Testis (tissue), 3 donors: ENCODE measurements around the gene HTR4. TPM values are rescaled to one million over a fixed set of nuclear protein-coding genes. Genes with fewer than 3 reads are reported as not detected.

ENCODE experiments used
- DNase-seq: peaks from one replicate; pipeline ENCODE4 v3.0.0-alpha.2; 2019
- H3K27ac ChIP-seq, 2 donors: fragments of 200-600 bp; sonication (generic); one replicate each; pipeline ENCODE4 v1.5.1; 2019
- H3K27me3 ChIP-seq: fragments of 200-600 bp; sonication (generic); one replicate; pipeline ENCODE4 v1.5.1; 2019
- H3K36me3 ChIP-seq: fragments of 200-600 bp; sonication (generic); one replicate; pipeline ENCODE4 v1.5.1; 2017; ENCODE audit warnings: low read depth; ENCODE audit errors: missing control alignments
- H3K4me1 ChIP-seq: fragments of 200-600 bp; sonication (generic); one replicate; pipeline ENCODE4 v1.5.1; 2019
- H3K4me3 ChIP-seq, 2 donors: fragments of 200-600 bp; sonication (generic); one replicate each; pipeline ENCODE4 v1.5.1; 2017 to 2019
- H3K9me3 ChIP-seq: fragments of 200-600 bp; sonication (generic); one replicate; pipeline ENCODE4 v1.5.1; 2017
- CTCF ChIP-seq, 3 experiments: fragments of 450-650 bp in 2 of 3; fragments of 200-600 bp in 1 of 3; sonication (generic) in 1 of 3; IDR thresholded peaks; one replicate each; pipeline ENCODE4 v1.5.1; 2016 to 2019; ENCODE audit warnings: antibody characterized with exemption in 3 of 3, mild to moderate bottlenecking in 2 of 3, moderate library complexity in 1 of 3
- POLR2A ChIP-seq: fragments of 450-650 bp; IDR thresholded peaks from one replicate; pipeline ENCODE4 v1.6.1; 2017; ENCODE audit warnings: antibody characterized with exemption, mild to moderate bottlenecking, moderate library complexity
- WGBS, 2 donors: methylation state at CpG; one replicate each; pipeline ENCODE4 v1.1.5; 2018; 5-methylcytosine and 5-hydroxymethylcytosine counted together
- intact Hi-C: fragments of 100-400 bp; cut with DNase I; formaldehyde crosslinking; loops from one replicate; pipeline ENCODE4 v1.15.1; 2023; ENCODE audit warnings: low total_unique reads
- polyA plus RNA-seq: library from polyadenylated mRNA; stranded (reverse); fragments of 350-450 nt; fragmentation: Illumina TruSeq; extraction: RNeasy Lipid Tissue Mini Kit (QIAGEN cat#74804); gene quantifications from one replicate; pipeline ENCODE4 v1.2.3, GENCODE V29; 2014; ENCODE audit warnings: low read depth, low replicate concordance; ENCODE audit not compliant: insufficient read depth
- total RNA-seq, 2 donors: library from RNA; depleted of rRNA; stranded (reverse); fragments of >200 nt; gene quantifications; one replicate each; pipeline ENCODE4 v1.2.3, GENCODE V29; 2016

Gene HTR4
- total and polyA plus RNA-seq, 3 donors from 2014 or later, result 0.17 to 0.63 (median 0.56) TPM

DNA sequence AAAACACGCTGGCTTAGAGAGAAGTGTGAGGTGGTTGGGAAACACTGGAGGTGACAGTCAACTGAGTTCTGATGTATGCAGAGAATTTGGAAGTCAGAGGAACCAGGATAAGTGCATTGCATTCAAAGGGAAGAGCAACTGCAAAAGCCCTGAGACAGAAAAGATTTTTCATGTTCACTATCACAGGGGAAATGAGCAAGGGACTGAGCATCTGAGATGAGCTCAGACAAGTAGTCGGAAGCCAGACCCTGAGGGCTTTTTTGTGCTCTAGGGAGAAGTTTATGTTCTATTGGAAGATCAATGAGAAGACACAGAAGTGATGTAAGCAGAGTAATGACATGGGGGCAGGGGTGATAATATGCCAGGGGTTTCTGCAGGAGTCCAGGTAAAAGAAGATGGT is 97.5 kb downstream of the HTR4 start:
- no peaks in the 10 kb centered on the region for H3K36me3 ChIP-seq
- no peak for DNase-seq
- no peak overlapping the region for H3K27ac ChIP-seq
- no peak for TF ChIP-seq CTCF (IDR thresholded peaks at IDR 0.05)
- no peak for TF ChIP-seq POLR2A
- no peaks in the 10 kb centered on the region for H3K4me1 ChIP-seq
- intact Hi-C loops, result no loop called here
- 82 to 92% methylated on average over 2 of the region's 2 CpGs for WGBS, 2 donors
- no peaks in the 10 kb centered on the region for H3K9me3 ChIP-seq
- H3K4me3 ChIP-seq, result no peak overlapping the region
- no peaks in the 10 kb centered on the region for H3K27me3 ChIP-seq

- Histone ChIP-seq H3K27me3 (no peaks in the 10 kb centered on the region), H3K36me3 (no peaks in the 10 kb centered on the region), H3K4me1 (no peaks in the 10 kb centered on the region), H3K4me3 (no peak overlapping the region), H3K27ac (no peak overlapping the region), H3K9me3 (no peaks in the 10 kb centered on the region)
- TF ChIP-seq CTCF (IDR thresholded peaks at IDR 0.05) (no peak), POLR2A (no peak)
- 40 to 58% methylated on average over 2 of the region's 2 CpGs for WGBS, 2 donors
- no peak for DNase-seq
- intact Hi-C loops, result no loop called here
Measured at GRCh38 chr5:148554621-148555020, 99.7 kb downstream of the HTR4 start.

DNA sequence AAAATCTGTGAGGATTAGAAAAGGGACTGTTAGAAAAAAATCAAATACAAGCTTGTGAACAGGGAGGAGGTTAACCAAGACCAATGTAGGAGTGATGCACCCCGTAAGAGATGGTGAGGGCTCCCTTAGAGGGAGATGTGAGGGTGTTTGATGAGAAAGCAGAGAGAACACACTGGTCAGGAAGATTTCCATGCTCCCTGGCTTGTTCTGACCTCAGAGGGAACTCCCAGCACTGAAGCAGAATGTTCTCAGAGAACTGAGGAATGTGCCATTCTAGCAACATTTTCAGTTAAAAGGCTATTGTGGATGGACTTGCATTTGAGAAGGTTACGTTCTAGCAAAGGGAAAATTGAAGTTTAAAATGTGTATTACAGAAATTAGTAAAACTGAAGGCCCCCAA is 110.6 kb downstream of the HTR4 start:
- TF ChIP-seq POLR2A (no peak), CTCF (IDR thresholded peaks at IDR 0.05) (no peak)
- intact Hi-C loops, result no loop called here
- Histone ChIP-seq H3K9me3 (no peaks in the 10 kb centered on the region), H3K4me3 (no peak overlapping the region), H3K27ac (peak overlapping the region in 1 of 2 donors; percentile 62), H3K27me3 (no peaks in the 10 kb centered on the region), H3K4me1 (peaks cover 6% of the 10 kb centered on the region), H3K36me3 (no peaks in the 10 kb centered on the region)
- DNase-seq, result peak; percentile 49
- 28 to 51% methylated on average over 2 of the region's 2 CpGs for WGBS, 2 donors

GRCh38 chr5:148542812-148543211 is 111.5 kb downstream of the HTR4 start:
- no peaks in the 10 kb centered on the region for H3K36me3 ChIP-seq
- no peaks in the 10 kb centered on the region for H3K9me3 ChIP-seq
- H3K27ac ChIP-seq, result peak overlapping the region; percentile 19 to 62
- no peak overlapping the region for H3K4me3 ChIP-seq
- intact Hi-C loops, result no loop called here
- TF ChIP-seq CTCF (IDR thresholded peaks at IDR 0.05) (no peak), POLR2A (no peak)
- WGBS, 2 donors, result 94 to 96% methylated on average over 1 of the region's 1 CpG
- DNase-seq, result no peak
- peaks cover 6% of the 10 kb centered on the region for H3K4me1 ChIP-seq
- no peaks in the 10 kb centered on the region for H3K27me3 ChIP-seq

DNA sequence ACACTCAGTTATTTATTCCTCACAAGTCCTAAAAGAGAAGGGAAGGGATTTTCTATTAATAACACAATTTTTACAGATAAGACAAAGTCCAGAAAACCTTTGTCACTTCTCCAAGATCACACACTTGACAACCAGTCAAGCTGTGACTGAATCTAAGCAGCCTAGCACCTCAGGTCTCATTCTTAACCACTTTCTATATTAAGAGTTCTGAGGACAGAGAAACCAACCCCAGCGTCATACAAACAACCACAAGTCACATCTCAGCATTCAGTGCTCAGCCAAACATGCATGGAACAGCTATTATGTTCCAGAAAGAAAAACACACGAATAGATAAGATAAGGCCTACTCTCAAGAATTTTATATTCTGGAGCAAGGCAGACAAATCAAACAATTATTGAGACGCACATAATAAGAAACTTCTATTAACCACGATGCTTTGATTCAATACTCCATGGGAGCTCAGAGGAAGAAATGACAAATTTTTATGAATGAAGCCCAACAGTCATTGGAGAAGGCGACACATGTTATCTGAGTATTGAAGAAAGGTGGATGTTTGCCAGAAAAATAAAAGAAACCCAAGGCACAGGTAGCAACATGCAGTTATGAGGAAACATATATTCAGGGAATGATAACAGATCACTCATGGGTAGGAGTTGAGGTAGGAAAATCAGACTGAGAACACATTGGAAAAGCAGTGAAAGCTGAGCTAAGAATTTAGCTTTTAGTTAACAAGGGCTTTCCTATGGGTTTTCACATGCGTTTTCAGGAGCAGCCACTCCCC is 113.1 kb downstream of the HTR4 start:
- Histone ChIP-seq H3K4me3 (no peak overlapping the region), H3K4me1 (peaks cover 6% of the 10 kb centered on the region), H3K27ac (no peak overlapping the region), H3K36me3 (no peaks in the 10 kb centered on the region), H3K9me3 (no peaks in the 10 kb centered on the region), H3K27me3 (no peaks in the 10 kb centered on the region)
- intact Hi-C loops, result no loop called here
- 58 to 68% methylated on average over 6 of the region's 6 CpGs for WGBS, 2 donors
- DNase-seq, result no peak
- TF ChIP-seq POLR2A (no peak), CTCF (IDR thresholded peaks at IDR 0.05) (no peak)
